Measurements from ENCODE around the gene NTSR2. TPM values are rescaled to one million over a fixed set of nuclear protein-coding genes. Genes with fewer than 3 reads are reported as not detected.

The NTSR2 gene
- total RNA-seq, 1 experiment from 2014 or later: not detected

DNA sequence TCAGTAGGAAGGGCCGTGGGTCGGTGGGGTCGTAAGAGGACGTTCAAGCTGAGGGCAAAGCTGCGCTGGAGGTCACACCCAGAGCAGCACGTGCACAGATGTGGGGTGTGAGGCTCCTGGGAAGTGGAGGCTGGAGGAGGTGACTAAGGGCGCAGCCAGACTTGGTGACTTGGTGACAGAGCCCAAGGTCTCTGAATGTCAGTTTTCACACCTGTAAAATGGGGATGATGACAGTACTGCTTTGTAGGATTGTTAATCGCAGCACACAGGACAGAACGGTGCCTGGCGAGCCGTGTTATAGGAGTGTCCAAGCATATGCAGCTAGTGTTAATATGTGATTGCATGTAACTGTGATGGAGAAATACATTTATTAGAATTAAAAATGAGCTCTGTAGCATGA lies 40.8 kb downstream of the NTSR2 start:
- Mint-ChIP-seq H3K9me3 (peaks cover 13% of the 10 kb centered on the region), H3K4me3 (no peak overlapping the region), H3K27me3 (ENCODE audit: low read depth) (no peaks in the 10 kb centered on the region), H3K4me1 (peaks cover 6% of the 10 kb centered on the region; the same call in 1 of the 2 replicates), H3K27ac (no peak overlapping the region), H3K36me3 (peaks cover 80% of the 10 kb centered on the region)
- DNase-seq (ENCODE audit: low spot score) (no peak), ATAC-seq (no peak)
- ChIA-PET CTCF (interaction anchor here (1.7 kb wide), 1 partner anchor 40 kb away, joined by 3 read pairs; no protein-coding TSS in a partner anchor), POLR2A (no interaction called here)
- TF ChIP-seq HMGA2 (CRISPR knock-in tag; IDR thresholded peaks at IDR 0.05) (no peak), JAZF1 (CRISPR knock-in tag; IDR thresholded peaks at IDR 0.05) (no peak), OVOL2 (CRISPR knock-in tag; IDR thresholded peaks at IDR 0.05; ENCODE audit: borderline replicate concordance) (no peak)
- TF ChIP-seq, protein P1, sequence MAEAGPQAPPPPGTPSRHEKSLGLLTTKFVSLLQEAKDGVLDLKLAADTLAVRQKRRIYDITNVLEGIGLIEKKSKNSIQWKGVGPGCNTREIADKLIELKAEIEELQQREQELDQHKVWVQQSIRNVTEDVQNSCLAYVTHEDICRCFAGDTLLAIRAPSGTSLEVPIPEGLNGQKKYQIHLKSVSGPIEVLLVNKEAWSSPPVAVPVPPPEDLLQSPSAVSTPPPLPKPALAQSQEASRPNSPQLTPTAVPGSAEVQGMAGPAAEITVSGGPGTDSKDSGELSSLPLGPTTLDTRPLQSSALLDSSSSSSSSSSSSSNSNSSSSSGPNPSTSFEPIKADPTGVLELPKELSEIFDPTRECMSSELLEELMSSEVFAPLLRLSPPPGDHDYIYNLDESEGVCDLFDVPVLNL (CRISPR knock-in tag; IDR thresholded peaks at IDR 0.05; ENCODE audit: borderline replicate concordance, low read depth): no peak
- TF ChIP-seq, protein P2, sequence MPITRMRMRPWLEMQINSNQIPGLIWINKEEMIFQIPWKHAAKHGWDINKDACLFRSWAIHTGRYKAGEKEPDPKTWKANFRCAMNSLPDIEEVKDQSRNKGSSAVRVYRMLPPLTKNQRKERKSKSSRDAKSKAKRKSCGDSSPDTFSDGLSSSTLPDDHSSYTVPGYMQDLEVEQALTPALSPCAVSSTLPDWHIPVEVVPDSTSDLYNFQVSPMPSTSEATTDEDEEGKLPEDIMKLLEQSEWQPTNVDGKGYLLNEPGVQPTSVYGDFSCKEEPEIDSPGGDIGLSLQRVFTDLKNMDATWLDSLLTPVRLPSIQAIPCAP (CRISPR knock-in tag; IDR thresholded peaks at IDR 0.05): no peak
- TF ChIP-seq, protein P3, sequence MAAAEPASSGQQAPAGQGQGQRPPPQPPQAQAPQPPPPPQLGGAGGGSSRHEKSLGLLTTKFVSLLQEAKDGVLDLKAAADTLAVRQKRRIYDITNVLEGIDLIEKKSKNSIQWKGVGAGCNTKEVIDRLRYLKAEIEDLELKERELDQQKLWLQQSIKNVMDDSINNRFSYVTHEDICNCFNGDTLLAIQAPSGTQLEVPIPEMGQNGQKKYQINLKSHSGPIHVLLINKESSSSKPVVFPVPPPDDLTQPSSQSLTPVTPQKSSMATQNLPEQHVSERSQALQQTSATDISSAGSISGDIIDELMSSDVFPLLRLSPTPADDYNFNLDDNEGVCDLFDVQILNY (CRISPR knock-in tag; IDR thresholded peaks at IDR 0.05): no peak
- TF ChIP-seq, protein P4, sequence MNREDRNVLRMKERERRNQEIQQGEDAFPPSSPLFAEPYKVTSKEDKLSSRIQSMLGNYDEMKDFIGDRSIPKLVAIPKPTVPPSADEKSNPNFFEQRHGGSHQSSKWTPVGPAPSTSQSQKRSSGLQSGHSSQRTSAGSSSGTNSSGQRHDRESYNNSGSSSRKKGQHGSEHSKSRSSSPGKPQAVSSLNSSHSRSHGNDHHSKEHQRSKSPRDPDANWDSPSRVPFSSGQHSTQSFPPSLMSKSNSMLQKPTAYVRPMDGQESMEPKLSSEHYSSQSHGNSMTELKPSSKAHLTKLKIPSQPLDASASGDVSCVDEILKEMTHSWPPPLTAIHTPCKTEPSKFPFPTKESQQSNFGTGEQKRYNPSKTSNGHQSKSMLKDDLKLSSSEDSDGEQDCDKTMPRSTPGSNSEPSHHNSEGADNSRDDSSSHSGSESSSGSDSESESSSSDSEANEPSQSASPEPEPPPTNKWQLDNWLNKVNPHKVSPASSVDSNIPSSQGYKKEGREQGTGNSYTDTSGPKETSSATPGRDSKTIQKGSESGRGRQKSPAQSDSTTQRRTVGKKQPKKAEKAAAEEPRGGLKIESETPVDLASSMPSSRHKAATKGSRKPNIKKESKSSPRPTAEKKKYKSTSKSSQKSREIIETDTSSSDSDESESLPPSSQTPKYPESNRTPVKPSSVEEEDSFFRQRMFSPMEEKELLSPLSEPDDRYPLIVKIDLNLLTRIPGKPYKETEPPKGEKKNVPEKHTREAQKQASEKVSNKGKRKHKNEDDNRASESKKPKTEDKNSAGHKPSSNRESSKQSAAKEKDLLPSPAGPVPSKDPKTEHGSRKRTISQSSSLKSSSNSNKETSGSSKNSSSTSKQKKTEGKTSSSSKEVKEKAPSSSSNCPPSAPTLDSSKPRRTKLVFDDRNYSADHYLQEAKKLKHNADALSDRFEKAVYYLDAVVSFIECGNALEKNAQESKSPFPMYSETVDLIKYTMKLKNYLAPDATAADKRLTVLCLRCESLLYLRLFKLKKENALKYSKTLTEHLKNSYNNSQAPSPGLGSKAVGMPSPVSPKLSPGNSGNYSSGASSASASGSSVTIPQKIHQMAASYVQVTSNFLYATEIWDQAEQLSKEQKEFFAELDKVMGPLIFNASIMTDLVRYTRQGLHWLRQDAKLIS (CRISPR knock-in tag; IDR thresholded peaks at IDR 0.05; ENCODE audit: borderline replicate concordance): no peak

DNA sequence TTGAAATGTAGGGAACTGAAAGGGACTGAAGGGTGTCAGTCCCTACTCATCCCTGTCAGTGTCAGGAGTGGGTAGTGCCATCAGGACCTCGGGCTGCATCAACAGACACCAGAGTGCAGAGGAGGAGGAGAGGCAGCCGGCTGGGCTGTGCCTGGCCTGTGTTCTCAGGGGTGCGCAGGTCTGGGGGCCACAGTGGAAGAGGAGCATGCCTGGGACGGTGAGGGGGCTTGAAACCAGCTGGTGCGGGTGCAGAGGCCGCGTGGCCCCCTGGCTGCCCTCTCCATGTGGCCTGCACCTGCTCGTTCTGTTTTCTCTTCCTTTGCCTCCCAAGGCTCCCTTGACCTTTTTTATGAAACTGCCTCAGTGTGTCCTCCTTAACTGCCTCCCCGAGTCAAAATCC lies 41.3 kb downstream of the NTSR2 start:
- H3K4me3 Mint-ChIP-seq: no peak overlapping the region
- peaks cover 81% of the 10 kb centered on the region for H3K36me3 Mint-ChIP-seq
- H3K9me3 Mint-ChIP-seq: peaks cover 13% of the 10 kb centered on the region
- H3K27me3 Mint-ChIP-seq (ENCODE audit: low read depth): no peaks in the 10 kb centered on the region
- ATAC-seq (no peak), DNase-seq (ENCODE audit: low spot score) (no peak)
- POLR2A ChIA-PET: interaction anchor here (0.6 kb wide), 1 partner anchor 36 kb away, joined by 3 read pairs; no protein-coding TSS in a partner anchor
- CTCF ChIA-PET: no interaction called here
- no peak overlapping the region for H3K27ac Mint-ChIP-seq
- peaks cover 6% of the 10 kb centered on the region; the same call in 1 of the 2 replicates for H3K4me1 Mint-ChIP-seq
- TF ChIP-seq, protein P5, sequence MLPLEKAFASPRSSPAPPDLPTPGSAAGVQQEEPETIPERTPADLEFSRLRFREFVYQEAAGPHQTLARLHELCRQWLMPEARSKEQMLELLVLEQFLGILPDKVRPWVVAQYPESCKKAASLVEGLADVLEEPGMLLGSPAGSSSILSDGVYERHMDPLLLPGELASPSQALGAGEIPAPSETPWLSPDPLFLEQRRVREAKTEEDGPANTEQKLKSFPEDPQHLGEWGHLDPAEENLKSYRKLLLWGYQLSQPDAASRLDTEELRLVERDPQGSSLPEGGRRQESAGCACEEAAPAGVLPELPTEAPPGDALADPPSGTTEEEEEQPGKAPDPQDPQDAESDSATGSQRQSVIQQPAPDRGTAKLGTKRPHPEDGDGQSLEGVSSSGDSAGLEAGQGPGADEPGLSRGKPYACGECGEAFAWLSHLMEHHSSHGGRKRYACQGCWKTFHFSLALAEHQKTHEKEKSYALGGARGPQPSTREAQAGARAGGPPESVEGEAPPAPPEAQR (CRISPR knock-in tag; IDR thresholded peaks at IDR 0.05): no peak
- TF ChIP-seq ELF4 (CRISPR knock-in tag; IDR thresholded peaks at IDR 0.05; ENCODE audit: low read depth) (no peak), ZNF317 (CRISPR knock-in tag; IDR thresholded peaks at IDR 0.05; ENCODE audit: borderline replicate concordance, low read depth) (no peak), SMAD4 (CRISPR knock-in tag; IDR thresholded peaks at IDR 0.05) (no peak), PRRX2 (CRISPR knock-in tag; IDR thresholded peaks at IDR 0.05) (no peak)
- TF ChIP-seq, protein P1 (CRISPR knock-in tag; IDR thresholded peaks at IDR 0.05; ENCODE audit: borderline replicate concordance, low read depth): no peak
- TF ChIP-seq, protein P6, sequence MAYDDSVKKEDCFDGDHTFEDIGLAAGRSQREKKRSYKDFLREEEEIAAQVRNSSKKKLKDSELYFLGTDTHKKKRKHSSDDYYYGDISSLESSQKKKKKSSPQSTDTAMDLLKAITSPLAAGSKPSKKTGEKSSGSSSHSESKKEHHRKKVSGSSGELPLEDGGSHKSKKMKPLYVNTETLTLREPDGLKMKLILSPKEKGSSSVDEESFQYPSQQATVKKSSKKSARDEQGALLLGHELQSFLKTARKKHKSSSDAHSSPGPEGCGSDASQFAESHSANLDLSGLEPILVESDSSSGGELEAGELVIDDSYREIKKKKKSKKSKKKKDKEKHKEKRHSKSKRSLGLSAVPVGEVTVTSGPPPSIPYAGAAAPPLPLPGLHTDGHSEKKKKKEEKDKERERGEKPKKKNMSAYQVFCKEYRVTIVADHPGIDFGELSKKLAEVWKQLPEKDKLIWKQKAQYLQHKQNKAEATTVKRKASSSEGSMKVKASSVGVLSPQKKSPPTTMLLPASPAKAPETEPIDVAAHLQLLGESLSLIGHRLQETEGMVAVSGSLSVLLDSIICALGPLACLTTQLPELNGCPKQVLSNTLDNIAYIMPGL (CRISPR knock-in tag; IDR thresholded peaks at IDR 0.05): no peak
- TF ChIP-seq, protein P2 (CRISPR knock-in tag; IDR thresholded peaks at IDR 0.05): no peak
- TF ChIP-seq, protein P7, sequence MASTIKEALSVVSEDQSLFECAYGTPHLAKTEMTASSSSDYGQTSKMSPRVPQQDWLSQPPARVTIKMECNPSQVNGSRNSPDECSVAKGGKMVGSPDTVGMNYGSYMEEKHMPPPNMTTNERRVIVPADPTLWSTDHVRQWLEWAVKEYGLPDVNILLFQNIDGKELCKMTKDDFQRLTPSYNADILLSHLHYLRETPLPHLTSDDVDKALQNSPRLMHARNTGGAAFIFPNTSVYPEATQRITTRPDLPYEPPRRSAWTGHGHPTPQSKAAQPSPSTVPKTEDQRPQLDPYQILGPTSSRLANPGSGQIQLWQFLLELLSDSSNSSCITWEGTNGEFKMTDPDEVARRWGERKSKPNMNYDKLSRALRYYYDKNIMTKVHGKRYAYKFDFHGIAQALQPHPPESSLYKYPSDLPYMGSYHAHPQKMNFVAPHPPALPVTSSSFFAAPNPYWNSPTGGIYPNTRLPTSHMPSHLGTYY (CRISPR knock-in tag; IDR thresholded peaks at IDR 0.05): no peak
- TF ChIP-seq, protein P8, sequence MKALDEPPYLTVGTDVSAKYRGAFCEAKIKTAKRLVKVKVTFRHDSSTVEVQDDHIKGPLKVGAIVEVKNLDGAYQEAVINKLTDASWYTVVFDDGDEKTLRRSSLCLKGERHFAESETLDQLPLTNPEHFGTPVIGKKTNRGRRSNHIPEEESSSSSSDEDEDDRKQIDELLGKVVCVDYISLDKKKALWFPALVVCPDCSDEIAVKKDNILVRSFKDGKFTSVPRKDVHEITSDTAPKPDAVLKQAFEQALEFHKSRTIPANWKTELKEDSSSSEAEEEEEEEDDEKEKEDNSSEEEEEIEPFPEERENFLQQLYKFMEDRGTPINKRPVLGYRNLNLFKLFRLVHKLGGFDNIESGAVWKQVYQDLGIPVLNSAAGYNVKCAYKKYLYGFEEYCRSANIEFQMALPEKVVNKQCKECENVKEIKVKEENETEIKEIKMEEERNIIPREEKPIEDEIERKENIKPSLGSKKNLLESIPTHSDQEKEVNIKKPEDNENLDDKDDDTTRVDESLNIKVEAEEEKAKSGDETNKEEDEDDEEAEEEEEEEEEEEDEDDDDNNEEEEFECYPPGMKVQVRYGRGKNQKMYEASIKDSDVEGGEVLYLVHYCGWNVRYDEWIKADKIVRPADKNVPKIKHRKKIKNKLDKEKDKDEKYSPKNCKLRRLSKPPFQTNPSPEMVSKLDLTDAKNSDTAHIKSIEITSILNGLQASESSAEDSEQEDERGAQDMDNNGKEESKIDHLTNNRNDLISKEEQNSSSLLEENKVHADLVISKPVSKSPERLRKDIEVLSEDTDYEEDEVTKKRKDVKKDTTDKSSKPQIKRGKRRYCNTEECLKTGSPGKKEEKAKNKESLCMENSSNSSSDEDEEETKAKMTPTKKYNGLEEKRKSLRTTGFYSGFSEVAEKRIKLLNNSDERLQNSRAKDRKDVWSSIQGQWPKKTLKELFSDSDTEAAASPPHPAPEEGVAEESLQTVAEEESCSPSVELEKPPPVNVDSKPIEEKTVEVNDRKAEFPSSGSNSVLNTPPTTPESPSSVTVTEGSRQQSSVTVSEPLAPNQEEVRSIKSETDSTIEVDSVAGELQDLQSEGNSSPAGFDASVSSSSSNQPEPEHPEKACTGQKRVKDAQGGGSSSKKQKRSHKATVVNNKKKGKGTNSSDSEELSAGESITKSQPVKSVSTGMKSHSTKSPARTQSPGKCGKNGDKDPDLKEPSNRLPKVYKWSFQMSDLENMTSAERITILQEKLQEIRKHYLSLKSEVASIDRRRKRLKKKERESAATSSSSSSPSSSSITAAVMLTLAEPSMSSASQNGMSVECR (CRISPR knock-in tag; IDR thresholded peaks at IDR 0.05; ENCODE audit: borderline replicate concordance): no peak

Measured in WTC11 (cell line).